GM12865 (cell line): Measurements from ENCODE around the gene DDX47.
"Not testable (repeated sequence)": the region's sequence is repeated elsewhere in the genome, so short reads cannot be mapped to it uniquely, and the experiment has no call there.

ENCODE experiments used
- DNase-seq: peaks from one replicate; pipeline ENCODE4 v3.0.0; 2010; ENCODE audit warnings: low read depth
- H3K4me3 ChIP-seq: 2 replicates; pipeline ENCODE4 v1.5.1; 2011; ENCODE audit warnings: mild to moderate bottlenecking, low read depth, low read length, control low read depth
- CTCF ChIP-seq: IDR thresholded peaks from 2 replicates; pipeline ENCODE4 v1.5.1; 2011; ENCODE audit warnings: low read length, control low read depth, low read depth, inconsistent platforms; ENCODE audit not compliant: insufficient read depth; ENCODE audit errors: missing control alignments

Gene DDX47

GRCh38 chr12:12796171-12796570, 17.0 kb upstream of the DDX47 start:
- no peak overlapping the region for H3K4me3 ChIP-seq
- TF ChIP-seq CTCF = no peak
- DNase-seq = no peak

DNA sequence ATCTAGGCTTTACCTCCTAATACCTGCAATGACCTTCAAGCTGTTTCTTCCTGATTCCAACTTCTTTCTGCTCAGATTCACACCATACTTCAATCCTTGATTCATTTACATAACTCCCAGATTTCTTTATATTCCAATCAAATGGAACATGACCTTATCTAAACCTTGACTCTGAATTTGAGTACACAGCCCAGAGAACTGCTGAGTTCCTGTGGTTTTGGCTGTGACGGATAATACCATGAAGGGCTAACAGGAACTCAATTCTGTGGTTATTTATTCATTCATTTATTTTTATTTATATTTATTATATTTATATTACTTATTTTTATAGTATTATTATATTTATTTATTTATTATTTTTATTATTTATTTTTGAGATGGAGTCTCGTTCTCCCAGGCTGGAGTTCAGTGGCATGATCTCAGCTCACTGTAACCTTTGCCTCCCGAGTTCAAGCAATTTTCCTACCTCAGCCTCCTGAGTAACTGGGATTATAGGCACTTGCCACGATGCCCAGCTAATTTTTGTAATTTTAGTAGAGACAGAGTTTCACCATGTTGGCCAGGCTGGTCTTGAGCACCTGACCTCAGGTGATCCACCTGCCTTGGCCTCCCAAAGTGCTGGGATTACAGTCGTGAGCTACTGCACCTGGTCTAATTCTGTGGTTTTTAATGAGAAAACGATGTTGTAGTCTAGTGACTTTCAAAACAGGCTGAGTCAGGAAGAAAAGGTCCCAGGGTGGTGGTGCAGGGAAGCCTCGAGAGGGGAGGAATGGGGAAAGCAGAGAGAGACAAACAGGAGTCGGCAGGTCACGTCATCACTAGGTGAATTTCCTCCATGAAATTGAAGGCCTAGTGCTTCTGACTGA, 16.0 kb upstream of the DDX47 start:
- no peak for TF ChIP-seq CTCF
- no peak for DNase-seq
- H3K4me3 ChIP-seq = no peak overlapping the region

GRCh38 chr12:12797794-12798152, 15.4 kb upstream of the DDX47 start:
- no peak overlapping the region for H3K4me3 ChIP-seq
- no peak for TF ChIP-seq CTCF

DNA sequence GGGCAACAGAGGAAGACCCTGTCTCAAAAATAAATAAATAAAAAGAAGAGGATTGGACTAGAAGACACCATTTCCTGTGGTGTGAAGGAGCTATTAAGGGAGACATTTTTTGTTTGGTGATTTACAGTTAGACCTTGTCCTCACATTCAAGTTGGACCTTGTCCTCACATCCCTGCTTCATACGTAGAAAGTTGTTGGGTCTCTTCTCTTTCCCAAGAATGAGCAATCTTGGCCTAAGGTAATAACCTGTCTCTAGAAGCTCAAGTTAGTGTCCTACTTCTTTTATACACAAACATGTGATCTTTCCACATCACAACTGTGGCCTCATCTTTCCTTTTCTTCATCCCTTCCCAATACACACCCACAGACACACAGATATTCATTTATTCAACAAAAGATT, 14.7 kb upstream of the DDX47 start:
- no peak for DNase-seq
- TF ChIP-seq CTCF = no peak
- no peak overlapping the region for H3K4me3 ChIP-seq

More at GRCh38 chr12:12797794-12798152, 15.4 kb upstream of the DDX47 start:
- DNase-seq = no peak

DNA sequence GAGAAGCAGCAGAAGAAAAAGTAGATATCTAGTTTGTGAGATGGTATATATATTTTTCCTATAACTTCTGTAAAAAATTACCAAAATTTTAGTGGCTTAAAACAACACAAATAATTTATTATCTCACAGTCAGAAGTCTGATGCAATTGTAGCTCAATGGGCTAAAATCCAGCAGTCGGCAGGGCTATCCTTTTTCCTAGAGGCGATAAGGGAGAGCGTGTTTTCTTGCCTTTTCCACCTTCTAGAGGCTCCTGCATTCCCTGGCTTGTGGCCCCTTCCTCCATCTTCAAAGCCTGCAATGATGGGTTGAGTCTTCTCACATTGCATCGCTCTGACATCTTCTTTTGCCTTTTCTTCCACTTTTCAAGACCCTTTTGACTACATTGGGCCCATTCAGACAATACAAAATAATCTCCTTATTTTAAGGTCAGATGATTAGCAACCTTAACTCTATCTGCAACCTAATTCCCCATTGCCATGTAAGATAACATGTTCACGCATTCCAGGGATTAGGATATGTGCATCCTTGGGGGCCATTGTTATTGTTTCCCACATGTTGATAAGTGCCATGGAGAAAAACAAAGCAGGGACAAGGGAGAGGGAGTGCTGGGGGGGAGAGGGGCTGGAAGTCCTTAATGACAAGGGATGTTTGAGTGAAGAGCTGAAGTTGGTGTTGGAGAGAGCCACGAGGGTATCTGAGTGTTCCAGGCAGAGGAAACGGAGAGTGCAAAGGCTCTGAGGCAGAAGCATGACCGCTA, 13.8 kb upstream of the DDX47 start:
- no peak overlapping the region for H3K4me3 ChIP-seq
- no peak for TF ChIP-seq CTCF
- no peak for DNase-seq

DNA sequence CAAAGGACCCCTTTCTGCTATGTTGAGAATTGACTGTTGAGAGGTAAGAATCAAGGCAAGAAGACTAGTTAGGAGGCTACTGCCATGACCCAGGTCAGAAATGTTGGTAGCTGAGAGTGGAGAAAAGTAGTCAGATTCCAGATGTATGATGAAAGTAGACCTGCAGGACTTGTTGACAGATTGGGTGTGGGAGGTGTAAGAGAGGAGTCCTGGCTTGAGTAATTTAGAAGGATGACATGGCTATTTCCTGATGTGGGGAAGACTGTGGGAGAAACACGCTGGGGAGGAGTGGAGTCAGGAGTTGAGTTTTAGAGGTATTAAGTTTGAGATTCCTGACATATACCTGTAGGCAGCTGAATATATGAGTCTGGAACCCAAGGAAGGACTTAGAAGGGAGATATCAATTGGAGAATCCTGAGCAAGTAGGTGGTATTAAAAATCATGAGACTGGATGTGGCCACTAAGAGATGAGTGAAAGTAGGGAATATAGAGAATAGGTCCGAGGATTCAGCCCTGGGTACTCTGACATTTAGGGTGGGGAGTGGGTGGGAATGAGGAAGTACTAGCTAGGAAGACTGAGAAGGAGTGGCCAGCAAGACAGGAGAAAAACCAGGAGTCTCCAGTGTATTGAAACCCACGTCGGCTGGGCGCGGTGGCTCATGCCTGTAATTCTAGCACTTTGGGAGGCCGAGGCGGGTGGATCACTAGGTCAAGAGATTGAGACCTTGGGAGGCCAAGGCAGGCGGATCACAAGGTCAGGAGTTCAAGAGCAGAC, 12.6 kb upstream of the DDX47 start:
- TF ChIP-seq CTCF = no peak
- no peak for DNase-seq
- no peak overlapping the region for H3K4me3 ChIP-seq

- DNase-seq = peak; percentile 37
- not testable (repeated sequence) for H3K4me3 ChIP-seq
Measured at GRCh38 chr12:12801656-12802055, 11.5 kb upstream of the DDX47 start.
